CD4-positive, alpha-beta T cell treated with Interleukin-6 at 100 ng/mL for 8 hours (primary cell): ENCODE data around the gene GRIA2.

ENCODE experiments used
- DNase-seq: peaks from one replicate; pipeline ENCODE4 v3.0.0-alpha.2; 2020; ENCODE audit warnings: mixed read lengths, low spot score

GRIA2 gene

GRCh38 chr4:157265281-157265680 is 44.8 kb downstream of the GRIA2 start:
- DNase-seq: no peak

- no peak for DNase-seq
These were observed 49.6 kb downstream of the GRIA2 start for GRCh38 chr4:157270108-157270507.

GRCh38 chr4:157270552-157270951 is 50.0 kb downstream of the GRIA2 start:
- DNase-seq: no peak

GRCh38 chr4:157271166-157271869 is 50.8 kb downstream of the GRIA2 start:
- no peak for DNase-seq

- DNase-seq: no peak
These were observed 60.1 kb downstream of the GRIA2 start for GRCh38 chr4:157280673-157281072.

- no peak for DNase-seq
These were observed 61.5 kb downstream of the GRIA2 start for GRCh38 chr4:157282019-157282418.

- DNase-seq: no peak
These were observed 66.9 kb downstream of the GRIA2 start for GRCh38 chr4:157287445-157287844.

- no peak for DNase-seq
These were observed 70.1 kb downstream of the GRIA2 start for GRCh38 chr4:157290622-157291021.

GRCh38 chr4:157291071-157291470 is 70.5 kb downstream of the GRIA2 start:
- DNase-seq: no peak

- DNase-seq: no peak
These were observed 73.1 kb downstream of the GRIA2 start for GRCh38 chr4:157293673-157294072.

GRCh38 chr4:157294575-157294974 is 74.0 kb downstream of the GRIA2 start:
- no peak for DNase-seq

- no peak for DNase-seq
These were observed 80.2 kb downstream of the GRIA2 start for GRCh38 chr4:157300701-157301100.

- DNase-seq: no peak
These were observed 83.0 kb downstream of the GRIA2 start for GRCh38 chr4:157303471-157303960.

- no peak for DNase-seq
These were observed 84.2 kb downstream of the GRIA2 start for GRCh38 chr4:157304769-157305168.

- DNase-seq: no peak
These were observed 92.2 kb downstream of the GRIA2 start for GRCh38 chr4:157312702-157313101.

GRCh38 chr4:157314906-157315305 is 94.4 kb downstream of the GRIA2 start:
- DNase-seq: no peak

GRCh38 chr4:157315968-157316367 is 95.4 kb downstream of the GRIA2 start:
- DNase-seq: no peak

- no peak for DNase-seq
These were observed 99.6 kb downstream of the GRIA2 start for GRCh38 chr4:157320092-157320491.

- DNase-seq: no peak
These were observed 107.1 kb downstream of the GRIA2 start for GRCh38 chr4:157327666-157328065.

- DNase-seq: no peak
These were observed 137.4 kb downstream of the GRIA2 start for GRCh38 chr4:157357887-157358286.

GRCh38 chr4:157358439-157358838 is 137.9 kb downstream of the GRIA2 start:
- DNase-seq: no peak

- DNase-seq: no peak
These were observed 138.3 kb downstream of the GRIA2 start for GRCh38 chr4:157358851-157359250.

- no peak for DNase-seq
These were observed 142.8 kb downstream of the GRIA2 start for GRCh38 chr4:157363360-157363759.

- DNase-seq: no peak
These were observed 151.6 kb downstream of the GRIA2 start for GRCh38 chr4:157372154-157372553.
